Smooth muscle cell of the umbilical artery (primary cell): Measurements from ENCODE around the gene CENPU. TPM values are rescaled to one million over a fixed set of nuclear protein-coding genes. Genes with fewer than 3 reads are reported as not detected.

ENCODE experiments used
- total RNA-seq: library from RNA; depleted of rRNA; stranded (reverse); fragments of >200 nt; gene quantifications from 2 replicates; pipeline ENCODE4 v1.2.3, GENCODE V29; 2014

The CENPU gene
- total RNA-seq, result 2.4 and 17.3 TPM in 2 replicates

GRCh38 chr4:184733654-184734524 lies at the start of gene CENPU:
TSS of gene CENPU (minus strand) at chr4:184734096. CDS start at chr4:184734062, 34 bp downstream.

GRCh38 chr4:184649026-184649970 lies 84.6 kb downstream of the CENPU start, which contains the start of the genes CASP3 and PRIMPOL:
TSS of gene CASP3 (minus strand) at chr4:184649447. CDS start at chr4:184638453, 10,994 bp downstream.
TSS of gene PRIMPOL (plus strand) at chr4:184649738. CDS start at chr4:184657141, 7,403 bp downstream.

Other genes starting within 250 kb of the CENPU start
- 35.6 and 47.7 TPM in 2 replicates for gene CASP3, start 84.6 kb downstream of the CENPU start, total RNA-seq
- gene PRIMPOL, start 84.4 kb downstream of the CENPU start, total RNA-seq, result 15.1 and 15.7 TPM in 2 replicates
- 34.7 and 71.9 TPM in 2 replicates for gene ACSL1, start 91.9 kb upstream of the CENPU start, total RNA-seq